T-helper 1 cell treated with Interleukin-12 subunit alpha and Interleukin-12 subunit beta and Interleukin-4 antibody, amounts not matched to agents 30 μg/mL and 1 μg/mL, for 36 hours (primary cell): ENCODE results near the gene COL1A1.

Experiments used
- H3K27ac Mint-ChIP-seq: one replicate; pipeline ENCODE4 v1.8.0; 2021; ENCODE audit warnings: mild to moderate bottlenecking, mixed read lengths
- H3K27me3 Mint-ChIP-seq: one replicate; pipeline ENCODE4 v1.8.0; 2021; ENCODE audit warnings: low read depth, mixed read lengths
- H3K36me3 Mint-ChIP-seq: one replicate; pipeline ENCODE4 v1.8.0; 2021; ENCODE audit warnings: low read depth, mixed read lengths
- H3K4me1 Mint-ChIP-seq: one replicate; pipeline ENCODE4 v1.8.0; 2021; ENCODE audit warnings: low read depth, mixed read lengths
- H3K4me3 Mint-ChIP-seq: one replicate; pipeline ENCODE4 v1.8.0; 2021; ENCODE audit warnings: mild to moderate bottlenecking, moderate library complexity, mixed read lengths
- H3K9me3 Mint-ChIP-seq: one replicate; pipeline ENCODE4 v1.8.0; 2021; ENCODE audit warnings: mixed read lengths

Gene COL1A1

DNA sequence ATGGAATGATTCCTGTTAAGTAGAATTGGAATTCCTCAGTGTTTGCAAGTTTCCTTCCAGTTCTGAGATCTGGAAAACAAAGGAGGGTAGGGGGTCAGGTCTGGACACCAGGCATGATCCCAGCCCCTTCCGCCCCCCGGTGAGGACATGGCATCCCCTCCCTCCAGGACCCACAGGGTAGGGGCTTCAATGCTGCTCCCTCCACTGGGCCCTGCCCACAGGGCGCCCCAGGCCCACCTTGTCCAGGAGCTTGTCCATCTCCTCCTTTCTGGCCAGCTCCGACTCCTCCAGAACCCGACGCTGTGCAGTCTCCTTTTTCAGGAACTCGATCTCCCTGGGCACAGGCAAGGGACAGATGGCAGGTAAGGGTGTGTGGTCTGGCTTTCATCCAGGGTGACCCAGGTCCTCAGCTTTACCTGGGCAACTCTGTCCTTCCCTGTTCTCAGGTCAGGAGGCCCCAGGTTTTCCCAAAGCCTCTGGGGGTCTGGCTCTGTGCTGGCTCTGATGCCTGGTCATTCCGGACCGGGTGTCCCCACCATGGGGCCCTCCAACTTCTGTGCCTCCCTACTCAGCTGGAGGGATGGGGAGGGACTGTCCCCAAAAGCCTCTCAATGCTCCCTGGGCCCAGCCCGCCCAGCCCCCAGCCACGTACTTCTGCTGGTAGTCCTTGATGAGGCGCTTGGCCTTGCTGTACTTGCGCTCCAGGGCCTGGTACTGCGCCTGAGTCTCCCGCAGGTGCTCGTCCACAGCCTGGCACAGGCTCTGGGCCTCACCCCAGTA lies 65.9 kb downstream of the COL1A1 start:
- Mint-ChIP-seq H3K4me1 (peaks cover 50% of the 10 kb centered on the region), H3K36me3 (peaks cover 62% of the 10 kb centered on the region)

DNA sequence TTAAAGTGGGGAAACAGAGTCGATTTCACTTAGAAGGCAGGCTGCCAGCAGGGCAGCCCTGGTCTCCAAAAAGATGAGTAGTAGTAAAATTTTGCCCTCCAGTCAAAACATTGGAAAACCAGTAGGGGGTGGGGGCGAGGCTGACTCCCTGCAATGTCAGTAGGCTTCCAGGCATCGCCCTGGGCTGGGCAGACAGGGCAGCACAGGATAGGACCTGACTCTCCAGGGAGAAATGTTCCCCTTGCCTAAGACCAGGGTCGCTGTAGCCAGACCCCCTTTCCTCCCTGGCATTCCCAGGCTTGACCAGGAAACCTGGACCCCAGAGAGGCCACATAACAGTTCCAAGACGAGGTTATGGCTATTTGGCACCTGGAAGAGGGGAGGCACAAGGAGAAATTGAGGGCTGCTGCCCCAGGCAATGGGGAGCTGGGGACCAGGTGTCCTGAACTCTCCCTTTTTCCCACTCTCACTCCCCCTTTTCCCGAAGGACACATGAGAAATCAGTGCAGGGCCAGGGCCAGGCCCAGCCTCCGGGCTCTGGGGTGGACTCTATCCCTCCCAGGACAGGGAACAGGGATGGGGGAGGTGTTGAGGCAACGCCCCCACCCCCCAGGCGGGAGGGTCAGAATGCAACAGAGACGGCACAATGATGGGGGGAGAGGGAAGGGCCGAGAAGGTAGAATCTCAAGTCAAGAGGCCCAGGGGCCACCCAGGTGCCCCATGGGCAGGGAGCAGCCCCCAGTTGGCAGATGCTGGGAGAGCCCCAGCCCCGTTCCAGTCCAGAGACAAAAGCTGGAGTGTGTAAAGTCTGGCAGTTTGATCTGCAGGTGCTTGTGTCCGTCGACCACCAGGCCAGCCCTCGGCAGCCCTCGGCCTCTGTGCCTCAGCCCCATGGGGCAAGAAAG lies 67.0 kb downstream of the COL1A1 start:
- Mint-ChIP-seq H3K27ac (no peak overlapping the region), H3K9me3 (no peaks in the 10 kb centered on the region), H3K36me3 (peaks cover 53% of the 10 kb centered on the region), H3K27me3 (peaks cover 10% of the 10 kb centered on the region), H3K4me1 (peaks cover 42% of the 10 kb centered on the region), H3K4me3 (no peak overlapping the region)

More for the DNA sequence above, 65.9 kb downstream of the COL1A1 start:
- peaks cover 10% of the 10 kb centered on the region for H3K27me3 Mint-ChIP-seq
- no peak overlapping the region for H3K4me3 Mint-ChIP-seq
- no peak overlapping the region for H3K27ac Mint-ChIP-seq
- no peaks in the 10 kb centered on the region for H3K9me3 Mint-ChIP-seq

DNA sequence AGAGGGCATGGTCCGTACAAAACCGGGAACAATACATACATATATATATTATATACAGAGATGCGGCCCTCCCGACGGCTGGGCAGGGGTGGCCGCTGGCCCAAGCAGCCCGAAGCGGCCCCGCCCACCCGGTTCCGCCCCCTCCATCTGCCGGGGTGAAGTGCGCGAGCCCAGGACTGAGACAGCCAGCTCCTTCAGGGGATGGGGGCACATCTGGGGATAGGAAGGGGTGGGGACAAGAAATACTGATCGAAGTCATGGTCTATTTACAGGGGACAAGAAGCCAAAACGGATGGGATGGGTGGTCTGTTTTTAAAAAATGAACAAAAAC lies 67.7 kb downstream of the COL1A1 start:
- peaks cover 46% of the 10 kb centered on the region for H3K36me3 Mint-ChIP-seq

More for the DNA sequence above, 67.7 kb downstream of the COL1A1 start:
- Mint-ChIP-seq H3K27ac (no peak overlapping the region), H3K4me1 (peaks cover 43% of the 10 kb centered on the region), H3K4me3 (no peak overlapping the region), H3K9me3 (no peaks in the 10 kb centered on the region), H3K27me3 (peaks cover 13% of the 10 kb centered on the region)
